Neural cell (in vitro differentiated cells): Measurements from ENCODE around the gene TVP23C. TPM values are rescaled to one million over a fixed set of nuclear protein-coding genes. Genes with fewer than 3 reads are reported as not detected.

Experiments used
- H2AFZ ChIP-seq: fragments of 200-600, 300-800 bp; sonication (generic), shearing (Covaris generic); 2 replicates; pipeline ENCODE4 v1.6.0; 2014; ENCODE audit warnings: low read depth, mild to moderate bottlenecking, antibody characterized with exemption, low read length, moderate library complexity
- H3F3A ChIP-seq: fragments of 200-600 bp; shearing (Covaris generic); 2 replicates; pipeline ENCODE4 v1.6.1; 2016; ENCODE audit warnings: mild to moderate bottlenecking, moderate library complexity, mixed read lengths, antibody characterized with exemption, low read length; ENCODE audit not compliant: insufficient read depth, poor library complexity, severe bottlenecking
- H3K27ac ChIP-seq: fragments of 200-600, 300-800 bp; sonication (generic), shearing (Covaris generic); 2 replicates; pipeline ENCODE4 v1.5.1; 2014; ENCODE audit warnings: mild to moderate bottlenecking, low read length, moderate library complexity
- H3K27me3 ChIP-seq: fragments of 300-800, 200-600 bp; sonication (generic), shearing (Covaris generic); 2 replicates; pipeline ENCODE4 v1.6.0; 2014; ENCODE audit warnings: mild to moderate bottlenecking, low read depth, low read length, moderate library complexity; ENCODE audit not compliant: insufficient read depth
- H3K36me3 ChIP-seq: fragments of 300-800, 200-600 bp; sonication (generic), shearing (Covaris generic); 2 replicates; pipeline ENCODE4 v1.5.1; 2014; ENCODE audit warnings: mild to moderate bottlenecking, antibody characterized with exemption, low read length, moderate library complexity; ENCODE audit not compliant: insufficient read depth
- H3K4me2 ChIP-seq: fragments of 300-800, 200-600 bp; sonication (generic), shearing (Covaris generic); 2 replicates; pipeline ENCODE4 v1.6.0; 2014; ENCODE audit warnings: mild to moderate bottlenecking, low read length
- H3K4me3 ChIP-seq: fragments of 300-800, 200-600 bp; sonication (generic), shearing (Covaris generic); 2 replicates; pipeline ENCODE4 v1.5.1; 2014; ENCODE audit warnings: mild to moderate bottlenecking, low read length, moderate library complexity
- H3K79me2 ChIP-seq: fragments of 200-600 bp; shearing (Covaris generic); replicated peaks from 2 replicates; pipeline ENCODE4 v1.6.0; 2014; ENCODE audit warnings: mild to moderate bottlenecking, low read length, moderate library complexity; ENCODE audit not compliant: insufficient read depth
- H3K9ac ChIP-seq: fragments of 300-800, 200-600 bp; sonication (generic), shearing (Covaris generic); 2 replicates; pipeline ENCODE4 v1.6.1; 2016; ENCODE audit warnings: mild to moderate bottlenecking, low read length, mixed read lengths
- H3K9me2 ChIP-seq: fragments of 200-600 bp; shearing (Covaris generic); 2 replicates; pipeline ENCODE4 v1.6.1; 2016; ENCODE audit warnings: mild to moderate bottlenecking, low read length, mixed read lengths; ENCODE audit not compliant: insufficient read depth
- H3K9me3 ChIP-seq: fragments of 200-600, 300-800 bp; sonication (generic), shearing (Covaris generic); 2 replicates; pipeline ENCODE4 v1.6.1; 2016; ENCODE audit warnings: mild to moderate bottlenecking, mixed run types, low read length, moderate library complexity, mixed read lengths
- H4K20me1 ChIP-seq: fragments of 200-600 bp; shearing (Covaris generic); 2 replicates; pipeline ENCODE4 v1.6.1; 2016; ENCODE audit warnings: mild to moderate bottlenecking, mixed run types; ENCODE audit not compliant: insufficient read depth
- CTCF ChIP-seq: fragments of 450-650 bp; IDR thresholded peaks from 2 replicates; pipeline ENCODE4 v1.5.1; 2014; ENCODE audit warnings: antibody characterized with exemption, mild to moderate bottlenecking, moderate library complexity; ENCODE audit not compliant: poor library complexity, severe bottlenecking
- EP300 ChIP-seq: fragments of 450-650 bp; conservative IDR thresholded peaks from 2 replicates; pipeline ENCODE4 v1.6.1; 2014; ENCODE audit warnings: antibody characterized with exemption, mild to moderate bottlenecking, moderate library complexity; ENCODE audit not compliant: poor library complexity, severe bottlenecking
- EZH2 ChIP-seq: fragments of 200-600, 300-800 bp; shearing (Covaris generic), sonication (generic); IDR thresholded peaks from 2 replicates; pipeline ENCODE4 v1.6.1; 2014; ENCODE audit warnings: antibody characterized with exemption, low read length, borderline replicate concordance, mild to moderate bottlenecking; ENCODE audit not compliant: insufficient read depth, poor library complexity, severe bottlenecking
- MXI1 ChIP-seq: fragments of 450-650 bp; conservative IDR thresholded peaks from 2 replicates; pipeline ENCODE4 v1.6.1; 2014; ENCODE audit warnings: antibody characterized with exemption, mild to moderate bottlenecking; ENCODE audit not compliant: poor library complexity, severe bottlenecking
- POLR2AphosphoS5 ChIP-seq: IDR thresholded peaks from 2 replicates; pipeline ENCODE4 v1.6.1; 2012
- RAD21 ChIP-seq: fragments of 450-650 bp; conservative IDR thresholded peaks from 2 replicates; pipeline ENCODE4 v1.6.1; 2014; ENCODE audit warnings: antibody characterized with exemption, mild to moderate bottlenecking, moderate library complexity
- SMC3 ChIP-seq: fragments of 450-650 bp; conservative IDR thresholded peaks from 2 replicates; pipeline ENCODE4 v1.6.1; 2014; ENCODE audit warnings: antibody characterized with exemption, mild to moderate bottlenecking, moderate library complexity; ENCODE audit not compliant: poor library complexity
- TAF1 ChIP-seq: IDR thresholded peaks from 2 replicates; pipeline ENCODE4 v1.6.1; 2012; ENCODE audit warnings: low read depth
- polyA plus RNA-seq: library from polyadenylated mRNA; depleted of rRNA; stranded (reverse); fragments of >200 nt; gene quantifications from 2 replicates; pipeline ENCODE4 v1.2.3, GENCODE V29; 2014
- TF ChIP-seq, protein P1 (sequence below): IDR thresholded peaks from 2 replicates; pipeline ENCODE4 v1.6.1; 2012; ENCODE audit warnings: borderline replicate concordance

Gene TVP23C
- polyA plus RNA-seq, 1 donor from 2014 or later = 8.9 TPM

GRCh38 chr17:15492186-15492585 is 71.1 kb downstream of the TVP23C start:
- H4K20me1 ChIP-seq = no peaks in the 10 kb centered on the region
- no peaks in the 10 kb centered on the region for H3K36me3 ChIP-seq
- H3K79me2 ChIP-seq = no peaks in the 10 kb centered on the region
- no peak overlapping the region for H3K9ac ChIP-seq
- H3K4me2 ChIP-seq = no peak overlapping the region
- no peak overlapping the region for H2AFZ ChIP-seq
- TF ChIP-seq CTCF (no peak), EP300 (no peak), RAD21 (no peak), EZH2 (no peak), SMC3 (no peak), MXI1 (no peak), TAF1 (no peak)
- TF ChIP-seq, protein P1, sequence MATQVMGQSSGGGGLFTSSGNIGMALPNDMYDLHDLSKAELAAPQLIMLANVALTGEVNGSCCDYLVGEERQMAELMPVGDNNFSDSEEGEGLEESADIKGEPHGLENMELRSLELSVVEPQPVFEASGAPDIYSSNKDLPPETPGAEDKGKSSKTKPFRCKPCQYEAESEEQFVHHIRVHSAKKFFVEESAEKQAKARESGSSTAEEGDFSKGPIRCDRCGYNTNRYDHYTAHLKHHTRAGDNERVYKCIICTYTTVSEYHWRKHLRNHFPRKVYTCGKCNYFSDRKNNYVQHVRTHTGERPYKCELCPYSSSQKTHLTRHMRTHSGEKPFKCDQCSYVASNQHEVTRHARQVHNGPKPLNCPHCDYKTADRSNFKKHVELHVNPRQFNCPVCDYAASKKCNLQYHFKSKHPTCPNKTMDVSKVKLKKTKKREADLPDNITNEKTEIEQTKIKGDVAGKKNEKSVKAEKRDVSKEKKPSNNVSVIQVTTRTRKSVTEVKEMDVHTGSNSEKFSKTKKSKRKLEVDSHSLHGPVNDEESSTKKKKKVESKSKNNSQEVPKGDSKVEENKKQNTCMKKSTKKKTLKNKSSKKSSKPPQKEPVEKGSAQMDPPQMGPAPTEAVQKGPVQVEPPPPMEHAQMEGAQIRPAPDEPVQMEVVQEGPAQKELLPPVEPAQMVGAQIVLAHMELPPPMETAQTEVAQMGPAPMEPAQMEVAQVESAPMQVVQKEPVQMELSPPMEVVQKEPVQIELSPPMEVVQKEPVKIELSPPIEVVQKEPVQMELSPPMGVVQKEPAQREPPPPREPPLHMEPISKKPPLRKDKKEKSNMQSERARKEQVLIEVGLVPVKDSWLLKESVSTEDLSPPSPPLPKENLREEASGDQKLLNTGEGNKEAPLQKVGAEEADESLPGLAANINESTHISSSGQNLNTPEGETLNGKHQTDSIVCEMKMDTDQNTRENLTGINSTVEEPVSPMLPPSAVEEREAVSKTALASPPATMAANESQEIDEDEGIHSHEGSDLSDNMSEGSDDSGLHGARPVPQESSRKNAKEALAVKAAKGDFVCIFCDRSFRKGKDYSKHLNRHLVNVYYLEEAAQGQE = no peak
- no peak overlapping the region for H3K4me3 ChIP-seq
- H3K9me2 ChIP-seq = no peaks in the 10 kb centered on the region
- no peaks in the 10 kb centered on the region for H3K9me3 ChIP-seq
- no peak overlapping the region for H3K27ac ChIP-seq
- H3F3A ChIP-seq = no peaks in the 10 kb centered on the region
- no peaks in the 10 kb centered on the region for H3K27me3 ChIP-seq

GRCh38 chr17:15490634-15491261 is 72.5 kb downstream of the TVP23C start:
- Histone ChIP-seq H3K27ac (no peak overlapping the region), H3K4me2 (no peak overlapping the region), H3K9ac (no peak overlapping the region), H3K9me3 (no peaks in the 10 kb centered on the region), H3K4me3 (no peak overlapping the region), H3F3A (no peaks in the 10 kb centered on the region), H2AFZ (no peak overlapping the region), H4K20me1 (no peaks in the 10 kb centered on the region), H3K36me3 (no peaks in the 10 kb centered on the region), H3K9me2 (no peaks in the 10 kb centered on the region), H3K79me2 (no peaks in the 10 kb centered on the region), H3K27me3 (no peaks in the 10 kb centered on the region)
- TF ChIP-seq SMC3 = no peak
- TF ChIP-seq, protein P1 = no peak
- TF ChIP-seq CTCF = no peak
- TF ChIP-seq EP300 = no peak
- no peak for TF ChIP-seq RAD21
- no peak for TF ChIP-seq MXI1
- no peak for TF ChIP-seq POLR2AphosphoS5
- TF ChIP-seq EZH2 = no peak
- no peak for TF ChIP-seq TAF1
